Heart left ventricle (tissue), 13 donors: ENCODE measurements around the gene PYGB.

Experiments used
- CTCF ChIP-seq, 12 donors: fragments of 200-600 bp; sonication (generic) in 4 of 12; IDR thresholded peaks; one replicate each; pipeline versions ENCODE4 v1.5.0 to v1.8.0; 2018 to 2022; ENCODE audit warnings: antibody characterized with exemption in 12 of 12, mild to moderate bottlenecking in 5 of 12
- POLR2A ChIP-seq, 2 donors: fragments of 450-650 bp; IDR thresholded peaks; one replicate each; pipeline ENCODE4 v1.6.1; 2017; ENCODE audit warnings: antibody characterized with exemption in 2 of 2, mild to moderate bottlenecking in 2 of 2, moderate library complexity in 2 of 2
- donor health status: ischemic (EF 13 %, LVEDD 7.1; RV severe dilation, severe dysfunction).
- donor health status: DM: no; HTN: yes; CAD: no.
- donor health status: DM: no; HTN: no; CAD: no.
- donor health status: ischemic (EF 25% LVEDD 6.9; RV normal size, moderate dysfunction).
- donor health status: ischemic (EF 25% LVEDD 5.7; RV mildly dilated, moderate dysfunction).
- donor health status: ischemic (EF 35%, LVEDD 5.7; RV mildly dilated, moderate dysfunction).
- donor health status: nonischemic (EF 11% LVEDD 7.7; RV severe dilation, severe dysfunction).
- donor health status: DM: yes; HTN: yes; CAD: no.
- donor health status: PGD.
- donor health status: ischemic (EF 29% LVEDD 5.4; RV normal size, mild dysfunction).
- donor health status: nonischemic (EF 23%, LVEDD 6.1; RV moderate dilation, normal function).

DNA sequence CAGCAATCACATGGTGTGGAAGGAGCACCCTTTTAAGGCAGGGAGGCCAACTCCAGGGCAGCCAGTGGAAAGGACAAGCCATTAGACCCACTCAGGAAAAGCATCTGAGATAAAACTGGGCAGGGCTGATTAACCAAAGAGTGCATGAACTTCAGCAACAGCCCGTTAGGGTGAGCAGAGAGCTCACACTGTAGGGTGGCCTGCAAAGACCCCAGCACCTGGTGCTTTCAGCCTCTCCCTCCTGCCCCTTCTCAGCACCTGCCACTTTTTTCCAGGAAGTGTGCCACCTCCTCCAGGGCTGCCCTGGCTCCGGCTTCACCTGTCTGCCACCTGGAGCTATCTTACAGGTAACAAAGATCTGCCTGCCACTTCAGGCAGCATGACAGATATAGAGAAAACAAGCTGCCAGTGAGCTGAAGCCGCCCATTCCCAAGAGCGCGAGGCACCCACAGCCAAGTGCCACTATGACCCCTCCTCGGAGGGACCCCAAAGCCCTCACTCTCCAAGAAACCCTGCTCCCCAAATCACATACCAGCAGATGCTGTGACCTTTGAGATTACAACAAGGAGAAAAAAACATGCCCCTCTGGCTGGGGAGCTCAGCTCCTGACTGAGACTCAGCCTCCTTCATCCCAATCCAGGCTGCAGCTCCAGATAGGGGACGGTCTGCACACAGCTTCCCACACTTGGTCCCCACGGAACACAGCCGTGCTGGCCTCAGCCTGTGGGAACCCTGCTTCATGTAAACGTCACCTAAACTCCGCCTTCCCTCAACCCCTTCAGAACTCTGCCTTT lies 71.6 kb downstream of the PYGB start:
- TF ChIP-seq CTCF (IDR thresholded peaks at IDR 0.05) = no peak
- TF ChIP-seq POLR2A (IDR thresholded peaks at IDR 0.05) = no peak
